Germinal center (tissue), 1 donor: ENCODE results near the gene TMEM132A.
"Not testable (repeated sequence)": the region's sequence is repeated elsewhere in the genome, so short reads cannot be mapped to it uniquely, and the experiment has no call there.

Source experiments
- DNase-seq: peaks from one replicate; pipeline ENCODE4 v3.0.0; 2012; ENCODE audit warnings: mixed read lengths, low spot score

TMEM132A gene

GRCh38 chr11:60957188-60957587 lies 32.9 kb downstream of the TMEM132A start:
- no peak for DNase-seq

- no peak for DNase-seq
These were observed 35.2 kb downstream of the TMEM132A start for GRCh38 chr11:60959431-60959830.

DNA sequence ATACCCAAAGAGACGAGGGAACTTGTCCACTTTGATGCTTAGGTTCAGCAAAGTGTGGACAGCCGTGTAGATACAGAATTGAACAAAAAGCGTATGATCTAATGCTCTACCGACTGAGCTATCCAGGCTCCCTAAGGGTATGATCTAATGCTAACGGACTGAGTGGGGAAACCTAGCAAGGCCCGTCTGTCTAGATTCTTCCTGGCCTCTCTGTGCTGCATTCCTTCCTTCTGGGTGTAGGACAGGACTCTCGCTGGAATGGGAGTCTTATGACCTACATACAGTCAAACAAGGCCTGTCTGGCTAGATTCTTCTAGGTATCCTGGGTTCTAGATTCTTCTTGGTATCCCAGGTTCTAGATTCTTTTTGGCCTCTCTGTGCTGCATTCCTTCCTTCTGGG lies 36.1 kb downstream of the TMEM132A start:
- no peak for DNase-seq

- no peak for DNase-seq
These were observed 40.5 kb downstream of the TMEM132A start for GRCh38 chr11:60964801-60965200.

DNA sequence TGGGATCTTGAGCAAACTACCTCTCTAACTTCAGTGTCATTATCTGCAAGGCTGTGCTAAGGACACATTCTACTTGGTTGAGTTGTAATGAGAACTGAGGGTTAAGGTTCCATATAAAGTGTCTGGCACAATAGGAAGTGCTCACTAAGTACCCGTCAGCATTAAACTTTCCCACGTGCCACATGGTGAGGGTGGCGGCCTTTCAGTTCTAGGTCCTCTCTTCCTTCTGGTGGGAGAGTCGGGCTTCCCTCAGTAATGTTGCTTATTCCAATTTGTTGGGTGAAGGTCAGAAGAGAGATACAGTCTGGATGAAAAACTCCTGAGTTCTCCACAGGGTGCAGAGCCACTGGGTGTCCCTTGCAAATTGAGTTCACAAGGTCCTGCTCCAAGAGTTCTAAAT lies 42.6 kb downstream of the TMEM132A start:
- no peak for DNase-seq

DNA sequence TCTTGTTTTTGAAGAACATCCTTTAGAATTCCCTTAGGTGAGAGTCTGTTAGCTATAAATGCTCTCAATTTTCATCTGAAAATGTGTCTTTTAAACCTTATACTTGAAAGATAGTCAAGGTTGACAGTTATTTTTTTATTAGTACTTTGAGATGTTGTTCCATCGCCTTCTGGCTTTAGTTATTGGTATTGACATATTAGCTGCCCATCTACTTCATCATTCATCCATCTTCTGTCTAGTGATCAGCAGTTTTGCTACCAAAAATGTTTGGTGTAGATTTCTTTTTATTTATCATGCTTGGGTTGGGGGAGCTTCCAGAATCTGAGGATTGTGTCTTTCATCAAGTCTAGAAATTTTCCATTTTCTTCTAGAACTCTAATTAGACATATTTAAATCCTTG lies 44.0 kb downstream of the TMEM132A start:
- no peak for DNase-seq

- peak; percentile 82 for DNase-seq
These were observed 46.1 kb downstream of the TMEM132A start for GRCh38 chr11:60970369-60970774.

DNA sequence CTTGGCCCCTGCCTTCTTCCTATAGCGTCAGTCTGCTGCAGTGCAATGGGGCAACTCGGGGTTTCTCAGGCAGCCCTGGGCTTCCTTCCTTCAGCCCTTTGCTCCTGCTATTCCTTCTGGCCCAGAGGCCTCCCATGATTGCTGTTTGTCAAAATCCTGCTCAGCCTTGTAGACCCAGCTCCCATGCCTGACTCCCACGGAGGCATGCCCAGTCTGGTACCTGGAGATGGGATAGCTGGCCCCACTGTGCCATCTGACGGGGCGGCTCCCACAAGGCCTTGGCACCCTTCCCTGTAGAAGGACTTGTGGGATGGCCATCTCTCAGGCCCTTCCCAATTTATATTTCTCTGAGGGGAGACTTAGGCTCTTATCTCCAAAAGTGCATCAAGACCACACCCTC lies 46.6 kb downstream of the TMEM132A start:
- DNase-seq, result no peak

DNA sequence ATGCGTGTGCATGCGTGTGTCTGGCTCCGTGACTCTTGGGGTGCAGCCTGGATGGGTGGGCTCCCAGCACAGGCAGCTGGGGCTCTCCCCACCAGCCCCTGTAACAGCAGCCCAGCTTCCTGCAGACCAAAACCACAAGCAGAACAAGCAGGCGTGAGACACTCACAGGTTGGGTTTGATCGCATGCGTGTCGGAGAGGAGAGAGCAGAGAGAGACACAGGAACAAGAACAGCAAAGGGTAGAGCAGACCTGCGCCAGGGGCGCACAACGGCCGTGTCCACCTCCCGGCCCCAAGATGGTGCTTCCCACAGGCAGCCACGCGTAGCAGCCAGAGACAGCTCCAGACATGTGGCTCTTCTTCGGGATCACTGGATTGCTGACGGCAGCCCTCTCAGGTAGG lies 47.3 kb downstream of the TMEM132A start, which contains the start of gene CD6:
TSS of gene CD6 (plus strand) at position 161 of the 400 bp plus-strand sequence. CDS start at position 347, 186 bp downstream.
- no peak for DNase-seq

GRCh38 chr11:60972182-60973030 lies 48.1 kb downstream of the TMEM132A start:
- DNase-seq, result no peak

- no peak for DNase-seq
These were observed 49.4 kb downstream of the TMEM132A start for GRCh38 chr11:60973699-60974098.

DNA sequence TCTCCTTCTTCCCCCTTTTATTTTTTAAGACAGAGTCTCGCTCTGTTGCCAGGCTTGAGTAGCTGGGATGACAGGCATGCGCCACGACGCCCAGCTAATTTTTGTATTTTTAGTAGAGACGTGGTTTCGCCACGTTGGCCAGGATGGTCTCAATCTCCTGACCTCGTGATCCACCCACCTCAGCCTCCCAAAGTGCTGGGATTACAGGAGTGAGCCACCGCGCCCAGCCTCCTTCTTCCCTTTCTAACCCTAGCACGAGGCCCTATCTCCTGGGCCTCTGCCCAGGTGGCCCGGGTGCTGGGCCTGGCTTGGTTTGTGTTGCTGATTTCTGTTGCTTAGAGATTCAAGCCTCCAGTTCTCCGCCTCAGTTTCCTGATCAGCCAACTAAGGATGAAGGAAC lies 50.1 kb downstream of the TMEM132A start:
- DNase-seq, result not testable (repeated sequence)

GRCh38 chr11:60974726-60975125 lies 50.5 kb downstream of the TMEM132A start:
- DNase-seq, result no peak

DNA sequence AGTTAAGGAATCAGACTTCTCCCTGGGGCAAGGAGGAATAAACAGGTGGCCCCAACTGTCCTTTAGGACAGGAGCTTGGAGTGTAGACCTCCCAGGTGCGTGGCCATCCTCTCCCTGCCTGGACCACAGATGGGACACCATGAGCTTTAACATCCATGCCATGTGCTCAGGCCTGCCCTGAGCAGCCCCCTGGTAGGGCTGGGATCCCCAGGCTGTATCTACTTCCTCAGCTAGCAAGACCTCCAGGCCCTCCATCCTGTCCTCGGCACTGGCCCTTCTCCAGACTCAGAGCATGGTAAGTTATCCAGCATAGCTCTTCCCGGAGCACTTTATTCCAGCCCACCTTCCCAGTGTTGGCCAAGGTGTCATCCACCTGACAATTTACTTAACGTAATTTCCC lies 53.0 kb downstream of the TMEM132A start:
- no peak for DNase-seq

DNA sequence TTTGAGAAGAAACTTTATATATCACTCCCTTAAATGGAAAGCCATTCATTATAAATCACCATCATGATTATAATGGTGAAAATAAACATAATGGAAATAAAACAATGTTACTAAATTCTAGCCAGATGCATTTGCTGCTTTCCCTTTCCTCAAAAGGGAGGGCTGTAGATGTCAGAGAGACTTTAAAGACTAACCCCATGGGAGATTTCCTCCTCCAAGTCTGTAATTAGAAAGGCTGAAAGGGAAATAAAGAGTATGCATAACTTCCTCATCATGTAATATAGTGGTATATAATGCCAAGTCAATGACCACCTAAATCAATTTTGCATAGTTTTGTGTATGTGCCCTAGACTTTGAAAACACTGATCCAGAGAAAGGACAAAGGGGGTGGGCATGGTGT lies 53.6 kb downstream of the TMEM132A start:
- DNase-seq, result no peak

DNA sequence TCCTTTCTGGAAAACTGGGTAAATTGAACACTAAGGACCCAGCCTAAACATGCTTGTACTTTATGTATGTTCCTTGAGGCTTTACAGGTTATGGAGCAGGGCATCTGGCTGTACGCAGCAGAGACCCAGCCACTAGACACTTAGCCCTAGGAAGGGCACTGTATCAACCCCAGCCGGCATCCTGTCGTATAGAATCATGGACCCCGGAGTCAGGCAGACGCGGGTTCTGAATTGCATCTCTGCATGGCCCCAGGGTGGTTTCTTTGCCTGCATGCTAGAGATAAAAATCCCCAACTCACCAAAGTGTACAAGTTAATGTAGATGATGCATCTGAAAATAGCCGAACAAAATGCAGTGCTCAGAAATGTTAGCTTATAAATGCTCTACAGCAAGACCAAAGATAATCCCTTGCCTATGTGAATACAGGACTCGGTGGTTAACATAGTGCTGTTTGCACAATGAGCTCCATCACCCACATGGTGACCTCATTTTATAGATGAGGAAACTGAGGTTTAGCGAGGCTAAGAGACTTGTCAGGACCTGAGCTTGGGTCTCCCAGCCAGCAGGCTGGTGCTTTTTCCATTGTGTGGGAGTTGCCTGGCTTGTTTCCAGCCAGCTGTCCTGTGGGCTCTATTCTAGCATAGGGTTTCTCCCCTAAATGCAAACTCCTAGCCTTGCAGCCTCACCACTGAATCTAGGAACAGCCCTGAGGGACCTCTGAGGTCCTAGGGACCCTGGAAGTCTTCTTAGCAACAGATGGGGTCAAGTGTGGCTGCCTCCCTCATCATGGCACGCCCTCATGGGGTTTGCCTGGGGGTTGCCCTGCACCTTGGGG lies 54.5 kb downstream of the TMEM132A start:
- DNase-seq, result no peak

- no peak for DNase-seq
These were observed 57.3 kb downstream of the TMEM132A start for GRCh38 chr11:60981515-60981914.

DNA sequence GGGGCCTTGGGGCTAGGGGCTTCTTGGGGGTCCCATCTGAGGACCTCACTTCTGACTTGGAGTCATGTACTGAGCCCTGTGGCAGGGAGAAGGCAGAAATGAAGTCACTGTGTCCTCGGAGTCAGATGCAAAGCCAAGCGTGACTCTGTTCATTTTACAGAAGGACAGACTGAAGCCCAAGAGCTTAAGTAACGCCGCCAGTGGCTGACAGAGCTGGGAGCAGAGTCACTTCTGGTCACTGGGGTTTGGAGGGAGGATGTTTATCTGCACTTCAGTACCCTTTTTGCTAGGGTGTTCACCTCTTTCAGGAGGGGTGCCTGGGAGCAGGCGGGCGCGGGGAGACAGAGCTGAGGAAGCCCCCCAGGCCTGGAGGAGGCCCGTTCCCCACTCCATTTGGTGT lies 57.9 kb downstream of the TMEM132A start:
- DNase-seq, result no peak

- no peak for DNase-seq
These were observed 59.9 kb downstream of the TMEM132A start for GRCh38 chr11:60984149-60984548.

DNA sequence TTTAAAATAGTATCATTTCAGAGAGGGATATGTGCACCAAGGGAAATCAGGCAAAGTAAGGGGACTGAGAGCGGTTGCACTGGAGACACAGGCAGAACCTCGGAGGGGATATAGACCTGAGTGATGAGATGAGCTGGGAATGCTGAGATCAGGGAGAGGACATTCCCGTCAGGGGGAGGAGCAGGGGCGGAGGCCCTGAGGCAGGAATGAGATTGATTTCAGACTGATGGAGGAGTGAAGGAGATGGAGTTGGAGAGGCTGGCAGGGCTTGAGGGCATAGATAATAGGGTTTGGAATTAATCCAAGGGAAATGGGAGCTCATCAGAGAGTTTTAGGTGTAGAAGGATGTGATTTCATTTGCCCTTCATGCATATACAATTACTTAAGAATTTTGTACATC lies 60.4 kb downstream of the TMEM132A start:
- DNase-seq, result no peak

GRCh38 chr11:60985501-60985900 lies 61.2 kb downstream of the TMEM132A start:
- no peak for DNase-seq

GRCh38 chr11:60985991-60986915 lies 62.0 kb downstream of the TMEM132A start:
- no peak for DNase-seq
